OCI-LY3 (cell line): Measurements from ENCODE around the gene SNED1.

Source experiments
- H2AFZ ChIP-seq: fragments of 200-600, 300-600 bp; shearing (Covaris generic); 2 replicates; pipeline ENCODE4 v1.6.0; 2014; ENCODE audit warnings: antibody characterized with exemption, low read depth, low read length
- H3K27ac ChIP-seq: fragments of 200-600, 300-600 bp; sonication (generic); 2 replicates; pipeline ENCODE4 v1.5.1; 2014; ENCODE audit warnings: mild to moderate bottlenecking, low read length, moderate library complexity, mixed read lengths
- H3K27me3 ChIP-seq: fragments of 200-600, 300-600 bp; sonication (generic); 2 replicates; pipeline ENCODE4 v1.6.1; 2014; ENCODE audit warnings: low read depth, low read length, mixed read lengths
- H3K36me3 ChIP-seq: fragments of 200-600, 300-600 bp; sonication (generic); replicated peaks from 2 replicates; pipeline ENCODE3; 2014; ENCODE audit warnings: low read depth, low read length, mixed read lengths
- H3K4me1 ChIP-seq: fragments of 300-600, 200-600 bp; sonication (generic); 2 replicates; pipeline ENCODE4 v1.6.1; 2014; ENCODE audit warnings: low read length, mixed read lengths
- H3K4me2 ChIP-seq: fragments of 200-600, 300-600 bp; sonication (generic); 2 replicates; pipeline ENCODE4 v1.6.1; 2014; ENCODE audit warnings: low read length, mixed read lengths
- H3K4me3 ChIP-seq: fragments of 300-600, 200-600 bp; sonication (generic); 2 replicates; pipeline ENCODE4 v1.5.1; 2014; ENCODE audit warnings: antibody characterized with exemption, mild to moderate bottlenecking, low read length, moderate library complexity
- H3K79me2 ChIP-seq: fragments of 300-600, 200-600 bp; shearing (Covaris generic); 2 replicates; pipeline ENCODE4 v1.6.1; 2014; ENCODE audit warnings: mild to moderate bottlenecking, low read length, mixed read lengths
- H3K9ac ChIP-seq: fragments of 300-600, 200-600 bp; shearing (Covaris generic); 2 replicates; pipeline ENCODE4 v1.6.0; 2014; ENCODE audit warnings: mild to moderate bottlenecking, low read length, moderate library complexity
- H3K9me3 ChIP-seq: fragments of 200-600, 300-600 bp; shearing (Covaris generic); 2 replicates; pipeline ENCODE4 v1.6.1; 2014; ENCODE audit warnings: low read length, mixed read lengths; ENCODE audit not compliant: insufficient read depth
- H4K20me1 ChIP-seq: fragments of 200-600, 300-600 bp; sonication (generic); 2 replicates; pipeline ENCODE4 v1.6.1; 2016; ENCODE audit warnings: low read length, mixed read lengths; ENCODE audit not compliant: insufficient read depth
- CTCF ChIP-seq: fragments of 200-600, 300-600 bp; sonication (generic); IDR thresholded peaks from 2 replicates; pipeline ENCODE4 v1.5.1; 2014; ENCODE audit warnings: antibody characterized with exemption, low read length, low read depth
- EZH2phosphoT487 ChIP-seq: fragments of 200-600 bp; shearing (Covaris generic); IDR thresholded peaks from 2 replicates; pipeline ENCODE4 v1.6.1; 2018; ENCODE audit warnings: antibody characterized with exemption, mixed run types, low read depth

The SNED1 gene

DNA sequence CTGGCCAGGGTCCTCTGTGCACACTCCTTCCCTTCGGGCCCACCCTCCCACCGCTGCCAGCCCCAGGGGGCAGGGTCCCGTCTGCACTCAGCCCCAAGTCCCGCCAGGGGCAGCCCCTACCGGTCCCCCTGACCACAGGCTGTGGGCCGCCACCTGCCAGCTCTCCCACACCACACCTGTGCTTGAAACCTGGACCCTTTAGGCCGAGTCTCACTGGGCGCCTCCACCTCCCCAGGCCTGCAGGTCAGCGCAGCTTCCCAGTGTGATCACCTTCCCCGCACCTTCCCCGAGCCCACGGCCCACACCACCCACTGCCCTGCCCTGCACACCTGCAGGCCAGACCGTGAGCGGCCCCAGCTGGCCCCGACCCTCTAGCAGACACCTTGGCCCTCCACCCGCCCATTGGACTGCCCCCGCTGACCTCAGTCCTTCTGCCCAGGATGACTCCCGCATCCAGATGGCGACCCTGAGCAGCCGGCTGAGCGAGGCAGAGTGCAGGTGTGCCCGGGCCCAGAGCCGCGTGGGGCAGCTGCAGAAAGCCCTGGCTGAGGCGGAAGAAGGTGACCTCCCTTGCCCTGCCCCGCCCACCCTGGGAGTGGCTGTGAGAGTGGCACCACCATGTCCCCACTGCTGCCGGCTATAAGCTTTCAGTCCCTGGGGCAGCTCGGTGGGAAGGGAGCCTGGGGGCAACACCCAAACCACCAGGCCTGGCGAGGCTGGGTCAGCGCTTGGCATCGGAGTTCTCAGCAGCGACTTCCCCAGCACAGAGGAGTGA, 31.3 kb upstream of the SNED1 start:
- Histone ChIP-seq H3K4me1 (no peaks in the 10 kb centered on the region), H2AFZ (no peak overlapping the region), H3K4me2 (no peak overlapping the region), H3K27me3 (no peaks in the 10 kb centered on the region), H3K36me3 (no peaks in the 10 kb centered on the region), H4K20me1 (no peaks in the 10 kb centered on the region), H3K9ac (no peak overlapping the region), H3K9me3 (no peaks in the 10 kb centered on the region), H3K79me2 (no peaks in the 10 kb centered on the region), H3K4me3 (no peak overlapping the region), H3K27ac (no peak overlapping the region)
- no peak for TF ChIP-seq CTCF
- TF ChIP-seq EZH2phosphoT487: no peak

- Histone ChIP-seq H3K27ac (no peak overlapping the region), H3K4me1 (no peaks in the 10 kb centered on the region), H3K9ac (no peak overlapping the region), H3K9me3 (no peaks in the 10 kb centered on the region), H3K36me3 (no peaks in the 10 kb centered on the region), H3K4me2 (no peak overlapping the region), H3K79me2 (no peaks in the 10 kb centered on the region), H3K27me3 (0 out of 2 replicates have a peak, but pooled peaks cover 3% of the 10 kb centered on the region), H4K20me1 (no peaks in the 10 kb centered on the region), H2AFZ (no peak overlapping the region), H3K4me3 (no peak overlapping the region)
- TF ChIP-seq EZH2phosphoT487 (no peak), CTCF (no peak)
Measured at GRCh38 chr2:240967681-240968621, 30.5 kb upstream of the SNED1 start.

DNA sequence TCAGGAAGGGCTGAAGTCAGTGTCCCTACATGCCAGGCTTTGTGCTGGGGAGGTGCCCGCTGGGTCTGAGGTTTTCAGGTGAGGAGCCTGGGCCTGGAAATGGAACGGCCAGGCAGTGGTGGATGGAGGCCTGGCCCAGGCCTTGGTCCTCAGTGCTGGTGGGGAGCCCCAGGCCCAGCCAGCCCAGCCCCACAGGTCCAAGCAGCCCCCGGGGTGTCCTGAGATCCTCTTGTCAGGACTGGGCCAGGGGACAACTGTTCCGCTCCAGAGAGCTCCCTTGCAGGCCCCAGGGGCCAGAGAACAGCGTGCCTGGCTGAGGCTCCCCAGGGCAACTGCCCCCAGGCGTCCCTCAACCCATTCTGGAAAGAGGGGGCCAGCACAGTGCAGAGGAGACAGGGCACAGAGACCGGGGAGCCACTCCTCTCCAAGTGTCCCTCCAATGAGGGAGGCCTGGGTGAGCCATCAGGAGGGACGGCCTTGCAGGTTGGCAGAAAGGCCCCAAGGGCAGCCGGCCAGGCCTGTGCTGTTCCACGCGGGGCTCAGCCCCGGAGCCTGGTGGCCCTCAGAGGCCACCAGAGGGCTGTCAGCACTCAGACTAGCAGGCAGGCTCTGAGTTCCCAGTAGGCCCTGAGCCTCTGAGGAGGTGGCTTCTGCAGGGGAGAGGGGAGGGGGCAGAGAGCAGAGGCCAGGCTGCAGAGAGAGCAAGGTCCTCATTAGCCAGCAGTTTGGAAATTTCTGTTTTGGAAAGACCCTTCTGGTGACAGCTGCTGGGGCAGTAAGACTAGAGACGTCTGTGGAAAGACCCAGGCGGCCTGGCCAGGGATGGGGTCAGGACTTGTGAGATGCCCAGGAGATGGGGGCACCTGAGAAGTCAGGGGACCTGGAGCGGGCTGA, 29.4 kb upstream of the SNED1 start:
- H3K9ac ChIP-seq: no peak overlapping the region
- H3K27ac ChIP-seq: no peak overlapping the region

DNA sequence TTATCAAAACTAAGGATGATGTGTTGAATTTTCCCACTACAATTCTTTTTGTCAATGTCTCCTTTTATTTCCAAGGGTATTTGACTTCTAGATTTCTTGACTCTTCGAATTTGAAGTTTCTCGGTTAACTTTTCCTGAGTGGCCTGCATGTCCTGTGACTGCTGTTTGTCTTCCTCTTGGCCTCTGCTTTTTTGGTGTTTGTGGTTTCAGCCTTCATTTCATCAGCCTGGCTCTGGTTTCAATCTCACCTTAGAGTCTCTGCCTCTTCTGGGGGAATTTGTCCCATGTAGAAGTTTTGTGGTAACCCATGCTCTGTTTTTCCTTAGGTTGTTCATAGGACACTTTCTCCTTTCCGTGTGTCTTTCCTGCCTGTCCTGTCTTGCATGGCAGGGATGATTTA, 28.3 kb upstream of the SNED1 start:
- H3K4me2 ChIP-seq: no peak overlapping the region
- TF ChIP-seq CTCF: no peak
- no peak for TF ChIP-seq EZH2phosphoT487
- no peak overlapping the region for H3K27ac ChIP-seq
- H3K79me2 ChIP-seq: no peaks in the 10 kb centered on the region
- no peaks in the 10 kb centered on the region for H4K20me1 ChIP-seq
- H3K9ac ChIP-seq: no peak overlapping the region
- H2AFZ ChIP-seq: no peak overlapping the region
- H3K27me3 ChIP-seq: 0 out of 2 replicates have a peak, but pooled peaks cover 3% of the 10 kb centered on the region
- no peaks in the 10 kb centered on the region for H3K36me3 ChIP-seq
- no peak overlapping the region for H3K4me3 ChIP-seq
- H3K9me3 ChIP-seq: no peaks in the 10 kb centered on the region
- H3K4me1 ChIP-seq: no peaks in the 10 kb centered on the region

More for the DNA sequence above, 29.4 kb upstream of the SNED1 start:
- H4K20me1 ChIP-seq: no peaks in the 10 kb centered on the region
- no peaks in the 10 kb centered on the region for H3K9me3 ChIP-seq
- H3K4me2 ChIP-seq: no peak overlapping the region
- no peak for TF ChIP-seq EZH2phosphoT487
- H3K4me3 ChIP-seq: no peak overlapping the region
- H3K79me2 ChIP-seq: no peaks in the 10 kb centered on the region
- H3K36me3 ChIP-seq: no peaks in the 10 kb centered on the region
- H3K4me1 ChIP-seq: no peaks in the 10 kb centered on the region
- 0 out of 2 replicates have a peak, but pooled peaks cover 3% of the 10 kb centered on the region for H3K27me3 ChIP-seq
- no peak overlapping the region for H2AFZ ChIP-seq
